K562 (cell line): ENCODE measurements around the gene ZNF354B. TPM values are rescaled to one million over a fixed set of nuclear protein-coding genes. Genes with fewer than 3 reads are reported as not detected.

Source experiments
- ATAC-seq: fragments of 200-7000 bp; cut with Tn5 transposase; 3 replicates; pipeline ENCODE4 v1.9.1; 2020; ENCODE audit warnings: moderate library complexity
- BruUV-seq: library from RNA; stranded (reverse); fragments of 400-500 nt; replicated peaks from 2 replicates; lab custom pipeline; 2021; lab: Mats Ljungman, UMichigan
- CTCF ChIA-PET: fragments of 300-600 bp; formaldehyde crosslinking; extraction: SDS; loops from one replicate; lab custom pipeline; 2021; ENCODE audit warnings: low intra/inter-chr PET ratio; lab: Yijun Ruan, JAX
- POLR2A ChIA-PET: fragments of 300-600, 350-650 bp; sonication (Branson Sonifier 250); formaldehyde crosslinking; extraction: SDS; loops from one replicate; lab custom pipeline; 2021; ENCODE audit warnings: antibody characterized with exemption, inconsistent platforms; lab: Yijun Ruan, JAX
- DNase-seq, 4 experiments: peaks; one replicate each; pipeline versions ENCODE4 v3.0.0 to v3.0.0-alpha.2; 2011 to 2018; ENCODE audit warnings: low spot score in 3 of 4, mixed read lengths in 3 of 4; ENCODE audit errors: extremely low read depth in 1 of 4
- FAIRE-seq: peaks from 2 replicates; lab custom pipeline; 2011; peaks lifted over from hg19 to GRCh38; lab: Jason Lieb, UNC
- H2AFZ ChIP-seq: 2 replicates; pipeline ENCODE4 v1.6.0; 2011; ENCODE audit warnings: low read depth, low read length, control low read depth, inconsistent platforms
- H3K27ac ChIP-seq: fragments of 200-600 bp; 3 replicates; pipeline ENCODE4 v1.8.0; 2011; ENCODE audit warnings: low read depth, mild to moderate bottlenecking, control low read depth, inconsistent platforms, low read length, moderate library complexity, mixed read lengths; ENCODE audit errors: extremely low read depth
- H3K27me3 ChIP-seq, 2 experiments: fragments of 300-600 bp in 1 of 2; 2 replicates in 1 of 2; 3 replicates in 1 of 2; pipeline versions ENCODE4 v1.6.0 to v1.8.0; 2011; ENCODE audit warnings: inconsistent platforms in 2 of 2, low read length in 2 of 2, mild to moderate bottlenecking in 1 of 2, mixed read lengths in 1 of 2, moderate library complexity in 1 of 2; ENCODE audit not compliant: control insufficient read depth in 2 of 2, insufficient read depth in 2 of 2
- H3K36me3 ChIP-seq: fragments of 300-600 bp; 3 replicates; pipeline ENCODE4 v1.8.0; 2011; ENCODE audit warnings: mild to moderate bottlenecking, low read length, inconsistent platforms; ENCODE audit not compliant: control insufficient read depth, insufficient read depth
- H3K4me1 ChIP-seq, 2 experiments: fragments of 200-600 bp in 1 of 2; replicated peaks in 1 of 2; 2 replicates in 1 of 2; 3 replicates in 1 of 2; pipeline versions ENCODE4 v1.5.1 to v1.8.0; 2011; ENCODE audit warnings: inconsistent platforms in 2 of 2, low read length in 2 of 2, mild to moderate bottlenecking in 1 of 2, mixed read lengths in 1 of 2, moderate library complexity in 1 of 2; ENCODE audit not compliant: control insufficient read depth in 2 of 2, insufficient read depth in 2 of 2
- H3K4me2 ChIP-seq: 2 replicates; pipeline ENCODE4 v1.6.1; 2011; ENCODE audit warnings: low read length, control low read depth, inconsistent platforms, mixed read lengths; ENCODE audit not compliant: insufficient read depth
- H3K4me3 ChIP-seq: fragments of 200-600 bp; sonication (generic), shearing (Covaris generic); 2 replicates; pipeline ENCODE4 v1.5.1; 2016; ENCODE audit warnings: control low read depth, inconsistent platforms
- H3K79me2 ChIP-seq: fragments of 200-600 bp; 3 replicates; pipeline ENCODE4 v1.8.0; 2011; ENCODE audit warnings: low read length, inconsistent platforms; ENCODE audit not compliant: control insufficient read depth, insufficient read depth
- H3K9ac ChIP-seq, 2 experiments: 2 replicates each; pipeline versions ENCODE4 v1.6.0 to v1.6.1; 2011; ENCODE audit warnings: low read depth in 2 of 2, low read length in 2 of 2, control low read depth in 1 of 2, inconsistent platforms in 1 of 2, mild to moderate bottlenecking in 1 of 2, mixed read lengths in 1 of 2; ENCODE audit not compliant: insufficient read depth in 1 of 2
- H3K9me1 ChIP-seq: one replicate; pipeline ENCODE4 v1.6.0; 2011; ENCODE audit warnings: inconsistent platforms, mild to moderate bottlenecking, low read length, moderate library complexity; ENCODE audit not compliant: control insufficient read depth, insufficient read depth
- H3K9me3 ChIP-seq: replicated peaks from 2 replicates; pipeline ENCODE4 v1.5.1; 2011; ENCODE audit warnings: low read depth, low read length, inconsistent platforms; ENCODE audit not compliant: control insufficient read depth, insufficient read depth
- H4K20me1 ChIP-seq: replicated peaks from 2 replicates; pipeline ENCODE4 v1.6.1; 2011; ENCODE audit warnings: low read length, inconsistent platforms, mixed read lengths; ENCODE audit not compliant: control insufficient read depth, insufficient read depth
- FOSL1 ChIP-seq: fragments of 200-800 bp; sonication (Bioruptor generic); conservative IDR thresholded peaks from 2 replicates; pipeline ENCODE4 v1.6.1; 2016; ENCODE audit warnings: missing genetic modification characterization, missing compliant biosample characterization
- MTF1 ChIP-seq: fragments of 250-450 bp; sonication (Bioruptor Pico); IDR thresholded peaks from 2 replicates; pipeline ENCODE4 v1.9.0; 2021; ENCODE audit warnings: moderate library complexity, mild to moderate bottlenecking, inconsistent platforms, borderline replicate concordance
- NELFE ChIP-seq: IDR thresholded peaks from 2 replicates; pipeline ENCODE4 v1.6.1; 2011; ENCODE audit warnings: mild to moderate bottlenecking; ENCODE audit not compliant: insufficient read depth, insufficient read length
- NFXL1 ChIP-seq: fragments of 450-650 bp; formaldehyde crosslinking; IDR thresholded peaks from 2 replicates; pipeline ENCODE4 v1.4.0; 2021; ENCODE audit warnings: mild to moderate bottlenecking
- RBM17 ChIP-seq: fragments of 200-400 bp; formaldehyde crosslinking; IDR thresholded peaks from 2 replicates; pipeline ENCODE4 v1.6.1; 2017; ENCODE audit warnings: low read depth, mild to moderate bottlenecking, low read length, borderline replicate concordance
- ZNF121 ChIP-seq: sonication (generic); formaldehyde crosslinking; conservative IDR thresholded peaks from 2 replicates; pipeline ENCODE4 v1.8.0; 2022; ENCODE audit warnings: missing genetic modification reagents
- ZNF316 ChIP-seq: fragments of 450-650 bp; IDR thresholded peaks from 2 replicates; pipeline ENCODE4 v1.6.1; 2016
- WGBS: fragments of 100-300 bp; shearing (Covaris generic); methylation state at CpG from one replicate; pipeline ENCODE4 v1.1.6; 2016; ENCODE audit warnings: low coverage, mixed read lengths; ENCODE audit not compliant: insufficient coverage; ENCODE audit errors: missing lambda C conversion rate; 5-methylcytosine and 5-hydroxymethylcytosine counted together
- in situ Hi-C: fragments of 300-500 bp; cut with MboI; formaldehyde crosslinking; loops from 4 replicates; pipeline ENCODE4 v1.15.0; 2018; ENCODE audit warnings: inconsistent platforms, mixed read lengths
- intact Hi-C: fragments of 100-400 bp; cut with micrococcal nuclease; formaldehyde crosslinking; loops from 2 replicates; pipeline ENCODE4 v1.14.2; 2022
- polyA plus RNA-seq, 8 experiments: library from polyadenylated mRNA; depleted of rRNA in 4 of 8; stranded (reverse) in 5 of 8; unstranded in 3 of 8; fragments of >200 nt; fragmentation: Nextera tagmentation in 2 of 8; fragmentation: Illumina TruSeq in 1 of 8; extraction: Ambion mirVana in 2 of 8; extraction: Trizol in 1 of 8; gene quantifications; 2 replicates each; pipeline versions ENCODE4 v1.2.1 to v1.2.3, GENCODE V29; 2011 to 2014; ENCODE audit warnings: inconsistent platforms in 1 of 8, missing spikeins in 1 of 8
- total RNA-seq, 7 experiments: library from RNA; depleted of rRNA in 6 of 7; stranded (reverse); fragments of >200 nt in 6 of 7; fragmentation: Illumina TruSeq in 2 of 7; extraction: Trizol in 2 of 7; gene quantifications; 2 replicates each; pipeline versions ENCODE4 v1.2.1 to v1.2.3, GENCODE V29; 2011 to 2021; ENCODE audit warnings: low replicate concordance in 1 of 7
- TF ChIP-seq, protein P1 (sequence below): fragments of 250-450 bp; sonication (Bioruptor Pico); IDR thresholded peaks from 2 replicates; pipeline ENCODE4 v1.4.0; 2020; ENCODE audit warnings: mild to moderate bottlenecking, moderate library complexity, borderline replicate concordance

The ZNF354B gene
- total and polyA plus RNA-seq, 9 of the 15 experiments (the other 6 are each of a cell fraction or from before 2014, with no cell fraction given), result 1.8 to 18.3 (median 11.2) TPM

DNA sequence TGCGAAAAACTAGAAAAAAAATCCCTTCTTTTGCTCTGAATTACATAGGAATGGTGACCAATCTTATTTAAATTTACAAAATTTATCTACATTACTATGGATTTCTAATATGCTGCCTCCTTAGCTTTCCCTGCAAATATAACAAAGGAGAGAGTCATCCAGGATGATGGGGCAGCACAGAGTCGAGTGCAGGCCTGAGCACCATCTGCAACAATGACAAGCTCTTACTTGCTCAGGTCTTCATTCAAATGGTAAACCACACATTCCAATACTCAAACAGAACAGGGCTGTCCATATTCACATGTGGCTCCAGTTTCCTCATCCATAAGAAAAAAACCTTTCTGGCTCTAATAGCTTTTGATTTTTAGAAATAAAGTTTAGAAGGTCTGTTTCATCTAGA, 33.5 kb upstream of the ZNF354B start:
- ChIA-PET POLR2A (no interaction called here), CTCF (no interaction called here)
- H4K20me1 ChIP-seq, result no peaks in the 10 kb centered on the region
- 24% methylated on average over 2 of the region's 2 CpGs for WGBS
- ATAC-seq (no peak), DNase-seq (no peak), FAIRE-seq (no peak)
- intact Hi-C loops, result no loop called here
- no peaks in the 10 kb centered on the region for H3K9me3 ChIP-seq
- BruUV-seq, result no TSS peak
- H3K27me3 ChIP-seq, result no peaks in the 10 kb centered on the region; a peak in 1 of 5 replicates
- H3K9me1 ChIP-seq, result no peaks in the 10 kb centered on the region
- H3K79me2 ChIP-seq, result peaks cover 33% of the 10 kb centered on the region
- H3K4me1 ChIP-seq, result peaks cover 0 to 8% of the 10 kb centered on the region in 2 experiments; a peak in 2 of 5 replicates
- H3K9ac ChIP-seq, result no peak overlapping the region
- no peak overlapping the region for H3K4me2 ChIP-seq
- in situ Hi-C loops, result loop anchor here (25.0 kb wide), 1 partner anchor 539 kb away; no protein-coding TSS in a partner anchor
- no peak overlapping the region for H3K4me3 ChIP-seq
- H3K36me3 ChIP-seq, result peaks cover 15% of the 10 kb centered on the region; the same call in 1 of the 3 replicates
- TF ChIP-seq, protein P1, sequence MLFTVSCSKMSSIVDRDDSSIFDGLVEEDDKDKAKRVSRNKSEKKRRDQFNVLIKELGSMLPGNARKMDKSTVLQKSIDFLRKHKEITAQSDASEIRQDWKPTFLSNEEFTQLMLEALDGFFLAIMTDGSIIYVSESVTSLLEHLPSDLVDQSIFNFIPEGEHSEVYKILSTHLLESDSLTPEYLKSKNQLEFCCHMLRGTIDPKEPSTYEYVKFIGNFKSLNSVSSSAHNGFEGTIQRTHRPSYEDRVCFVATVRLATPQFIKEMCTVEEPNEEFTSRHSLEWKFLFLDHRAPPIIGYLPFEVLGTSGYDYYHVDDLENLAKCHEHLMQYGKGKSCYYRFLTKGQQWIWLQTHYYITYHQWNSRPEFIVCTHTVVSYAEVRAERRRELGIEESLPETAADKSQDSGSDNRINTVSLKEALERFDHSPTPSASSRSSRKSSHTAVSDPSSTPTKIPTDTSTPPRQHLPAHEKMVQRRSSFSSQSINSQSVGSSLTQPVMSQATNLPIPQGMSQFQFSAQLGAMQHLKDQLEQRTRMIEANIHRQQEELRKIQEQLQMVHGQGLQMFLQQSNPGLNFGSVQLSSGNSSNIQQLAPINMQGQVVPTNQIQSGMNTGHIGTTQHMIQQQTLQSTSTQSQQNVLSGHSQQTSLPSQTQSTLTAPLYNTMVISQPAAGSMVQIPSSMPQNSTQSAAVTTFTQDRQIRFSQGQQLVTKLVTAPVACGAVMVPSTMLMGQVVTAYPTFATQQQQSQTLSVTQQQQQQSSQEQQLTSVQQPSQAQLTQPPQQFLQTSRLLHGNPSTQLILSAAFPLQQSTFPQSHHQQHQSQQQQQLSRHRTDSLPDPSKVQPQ (CRISPR knock-in tag), result no peak
- TF ChIP-seq FOSL1 (tag), result no peak
- TF ChIP-seq RBM17, result no peak
- TF ChIP-seq ZNF121 (CRISPR knock-in tag), result no peak
- TF ChIP-seq NFXL1 (CRISPR knock-in tag), result no peak
- TF ChIP-seq ZNF316, result no peak
- TF ChIP-seq NELFE, result no peak
- TF ChIP-seq MTF1, result no peak
- no peak overlapping the region for H3K27ac ChIP-seq
- no peak overlapping the region for H2AFZ ChIP-seq
